ENCODE data around the gene PLEKHH2. TPM values are rescaled to one million over a fixed set of nuclear protein-coding genes. Genes with fewer than 3 reads are reported as not detected.

The PLEKHH2 gene
- total and polyA plus RNA-seq, 2 of the 13 experiments (the other 11 are each of a cell fraction or from before 2014, with no cell fraction given), result 1.1 to 3.0 TPM

DNA sequence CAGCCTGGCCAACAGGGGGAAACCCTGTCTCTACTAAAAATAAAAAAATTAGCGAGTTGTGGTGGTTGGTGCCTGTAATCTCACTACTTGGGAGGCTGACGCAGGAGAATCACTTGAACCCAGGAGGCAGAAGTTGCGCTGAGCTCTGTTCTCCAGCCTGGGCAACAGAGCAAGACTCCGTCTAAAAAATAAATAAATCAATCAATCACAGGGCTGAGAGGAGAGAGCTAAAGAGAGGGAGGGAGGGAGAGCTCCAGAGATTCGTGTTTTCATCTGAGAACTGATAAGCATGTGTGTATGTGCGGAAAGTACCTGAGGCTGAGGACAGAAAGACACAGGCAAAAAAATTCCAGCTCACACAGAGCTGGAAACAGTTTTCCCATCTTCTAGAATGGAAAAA lies 99.6 kb downstream of the PLEKHH2 start:
- H3K79me2 ChIP-seq (ENCODE audit: insufficient read depth, low read length), result no peaks in the 10 kb centered on the region
- intact Hi-C loops (cut with micrococcal nuclease; ENCODE audit: unreplicated experiment), result no loop called here
- POLR2A ChIA-PET, result no interaction called here

DNA sequence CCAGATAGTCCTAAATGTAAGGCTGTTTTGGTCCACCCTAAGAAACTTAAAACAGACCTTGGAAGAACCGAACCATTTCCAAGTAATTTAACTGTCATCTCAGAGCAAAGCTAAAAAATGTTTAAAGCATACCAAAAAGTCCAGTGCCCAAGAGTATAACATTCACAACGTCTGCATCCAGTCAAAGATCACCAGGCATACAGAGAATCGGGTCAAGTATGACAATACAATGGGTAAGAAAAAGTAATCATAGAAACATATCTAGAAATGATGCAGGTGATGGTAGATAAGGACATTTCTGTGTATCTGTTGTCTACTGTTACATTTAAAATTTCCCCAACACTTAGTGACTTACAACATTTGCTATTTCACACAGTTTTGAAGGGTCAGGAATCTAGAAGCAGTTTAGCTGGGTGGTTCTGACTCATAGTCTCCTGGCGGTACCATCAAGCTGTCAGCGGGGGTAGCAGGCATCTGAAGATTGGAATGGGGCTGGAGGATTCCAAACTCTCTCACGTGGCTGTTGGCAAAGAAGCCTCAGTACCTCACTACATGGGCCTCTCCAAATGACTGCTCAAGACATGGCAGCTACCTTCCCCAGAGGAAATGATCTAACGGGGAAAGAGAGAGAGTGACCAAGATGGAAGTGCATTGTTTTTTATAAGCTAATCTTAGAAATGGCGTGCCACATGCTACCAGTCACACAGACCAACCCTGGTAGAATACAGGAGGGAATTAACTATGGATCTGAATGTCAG lies 100.2 kb downstream of the PLEKHH2 start:
- H3K9me3 ChIP-seq (ENCODE audit: low read length), result no peaks in the 10 kb centered on the region
- CTCF ChIA-PET (ENCODE audit: low intra/inter-chr PET ratio, low total read pairs), result no interaction called here
- H3K4me3 ChIP-seq (replicated peaks in 1 of 3; ENCODE audit: insufficient read depth in 1 of 3, low read depth in 2 of 3, low read length in 3 of 3), result no peak overlapping the region
- no peaks in the 10 kb centered on the region for H3K79me2 ChIP-seq (ENCODE audit: insufficient read depth, low read length)
- no peak overlapping the region for H3K9ac ChIP-seq (ENCODE audit: insufficient read depth, low read depth, low read length)
- 63% methylated on average over 8 of the region's 8 CpGs for WGBS (ENCODE audit: low lambda C conversion rate)
- BruUV-seq (replicated peaks), result no TSS peak
- FAIRE-seq, result no peak
- no peak overlapping the region for H3K4me2 ChIP-seq (ENCODE audit: low read depth, low read length)
- peaks cover 6% of the 10 kb centered on the region; the same call in 1 of the 2 replicates for H3K4me1 ChIP-seq (ENCODE audit: insufficient read depth, low read length)
- DNase-seq (ENCODE audit: low spot score), result no peak
- H3K27ac ChIP-seq (ENCODE audit: extremely low read length, insufficient read depth, low read length), result no peak overlapping the region
- no peaks in the 10 kb centered on the region for H3K36me3 ChIP-seq (replicated peaks in 1 of 2; ENCODE audit: control insufficient read depth in 1 of 2, insufficient read depth in 2 of 2, low read length in 2 of 2)
- H3K27me3 ChIP-seq (ENCODE audit: control insufficient read depth in 1 of 2, insufficient read depth in 2 of 2, low read length in 2 of 2), result no peaks in the 10 kb centered on the region
- in situ Hi-C loops (cut with HindIII; ENCODE audit: extremely low pct_ligation_motif_present, low pct_unique_long_range_greater_than_20kb), result no loop called here
- H4K20me1 ChIP-seq (ENCODE audit: insufficient read depth, low read length), result no peaks in the 10 kb centered on the region
- POLR2A ChIA-PET, result no interaction called here
- H2AFZ ChIP-seq (ENCODE audit: low read length), result no peak overlapping the region
- TF ChIP-seq ZNF326 (CRISPR knock-in tag; IDR thresholded peaks at IDR 0.05; ENCODE audit: borderline replicate concordance), result no peak
- TF ChIP-seq NR1H2 (CRISPR knock-in tag; IDR thresholded peaks at IDR 0.05; ENCODE audit: borderline replicate concordance, low read depth), result no peak
- TF ChIP-seq, protein P1, sequence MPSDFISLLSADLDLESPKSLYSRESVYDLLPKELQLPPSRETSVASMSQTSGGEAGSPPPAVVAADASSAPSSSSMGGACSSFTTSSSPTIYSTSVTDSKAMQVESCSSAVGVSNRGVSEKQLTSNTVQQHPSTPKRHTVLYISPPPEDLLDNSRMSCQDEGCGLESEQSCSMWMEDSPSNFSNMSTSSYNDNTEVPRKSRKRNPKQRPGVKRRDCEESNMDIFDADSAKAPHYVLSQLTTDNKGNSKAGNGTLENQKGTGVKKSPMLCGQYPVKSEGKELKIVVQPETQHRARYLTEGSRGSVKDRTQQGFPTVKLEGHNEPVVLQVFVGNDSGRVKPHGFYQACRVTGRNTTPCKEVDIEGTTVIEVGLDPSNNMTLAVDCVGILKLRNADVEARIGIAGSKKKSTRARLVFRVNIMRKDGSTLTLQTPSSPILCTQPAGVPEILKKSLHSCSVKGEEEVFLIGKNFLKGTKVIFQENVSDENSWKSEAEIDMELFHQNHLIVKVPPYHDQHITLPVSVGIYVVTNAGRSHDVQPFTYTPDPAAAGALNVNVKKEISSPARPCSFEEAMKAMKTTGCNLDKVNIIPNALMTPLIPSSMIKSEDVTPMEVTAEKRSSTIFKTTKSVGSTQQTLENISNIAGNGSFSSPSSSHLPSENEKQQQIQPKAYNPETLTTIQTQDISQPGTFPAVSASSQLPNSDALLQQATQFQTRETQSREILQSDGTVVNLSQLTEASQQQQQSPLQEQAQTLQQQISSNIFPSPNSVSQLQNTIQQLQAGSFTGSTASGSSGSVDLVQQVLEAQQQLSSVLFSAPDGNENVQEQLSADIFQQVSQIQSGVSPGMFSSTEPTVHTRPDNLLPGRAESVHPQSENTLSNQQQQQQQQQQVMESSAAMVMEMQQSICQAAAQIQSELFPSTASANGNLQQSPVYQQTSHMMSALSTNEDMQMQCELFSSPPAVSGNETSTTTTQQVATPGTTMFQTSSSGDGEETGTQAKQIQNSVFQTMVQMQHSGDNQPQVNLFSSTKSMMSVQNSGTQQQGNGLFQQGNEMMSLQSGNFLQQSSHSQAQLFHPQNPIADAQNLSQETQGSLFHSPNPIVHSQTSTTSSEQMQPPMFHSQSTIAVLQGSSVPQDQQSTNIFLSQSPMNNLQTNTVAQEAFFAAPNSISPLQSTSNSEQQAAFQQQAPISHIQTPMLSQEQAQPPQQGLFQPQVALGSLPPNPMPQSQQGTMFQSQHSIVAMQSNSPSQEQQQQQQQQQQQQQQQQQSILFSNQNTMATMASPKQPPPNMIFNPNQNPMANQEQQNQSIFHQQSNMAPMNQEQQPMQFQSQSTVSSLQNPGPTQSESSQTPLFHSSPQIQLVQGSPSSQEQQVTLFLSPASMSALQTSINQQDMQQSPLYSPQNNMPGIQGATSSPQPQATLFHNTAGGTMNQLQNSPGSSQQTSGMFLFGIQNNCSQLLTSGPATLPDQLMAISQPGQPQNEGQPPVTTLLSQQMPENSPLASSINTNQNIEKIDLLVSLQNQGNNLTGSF (CRISPR knock-in tag; IDR thresholded peaks at IDR 0.05), result no peak
- no peak for TF ChIP-seq KDM6A (CRISPR knock-in tag; IDR thresholded peaks at IDR 0.05; ENCODE audit: low read depth)
- no peak for TF ChIP-seq ZNF616 (CRISPR knock-in tag; IDR thresholded peaks at IDR 0.05; ENCODE audit: low read depth)
- no peak for TF ChIP-seq ZNF350 (CRISPR knock-in tag; IDR thresholded peaks at IDR 0.05; ENCODE audit: borderline replicate concordance, low read depth)
- no peak for TF ChIP-seq HNF4A (CRISPR knock-in tag; IDR thresholded peaks at IDR 0.05)
- TF ChIP-seq, protein P2, sequence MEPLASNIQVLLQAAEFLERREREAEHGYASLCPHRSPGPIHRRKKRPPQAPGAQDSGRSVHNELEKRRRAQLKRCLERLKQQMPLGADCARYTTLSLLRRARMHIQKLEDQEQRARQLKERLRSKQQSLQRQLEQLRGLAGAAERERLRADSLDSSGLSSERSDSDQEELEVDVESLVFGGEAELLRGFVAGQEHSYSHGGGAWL (CRISPR knock-in tag; IDR thresholded peaks at IDR 0.05), result no peak
- no peak for TF ChIP-seq RFX3 (CRISPR knock-in tag; IDR thresholded peaks at IDR 0.05)
- TF ChIP-seq, protein P3, sequence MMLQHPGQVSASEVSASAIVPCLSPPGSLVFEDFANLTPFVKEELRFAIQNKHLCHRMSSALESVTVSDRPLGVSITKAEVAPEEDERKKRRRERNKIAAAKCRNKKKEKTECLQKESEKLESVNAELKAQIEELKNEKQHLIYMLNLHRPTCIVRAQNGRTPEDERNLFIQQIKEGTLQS (CRISPR knock-in tag; IDR thresholded peaks at IDR 0.05), result no peak
- no peak for TF ChIP-seq RBAK (CRISPR knock-in tag; IDR thresholded peaks at IDR 0.05)
- TF ChIP-seq ZNF556 (CRISPR knock-in tag; IDR thresholded peaks at IDR 0.05; ENCODE audit: borderline replicate concordance), result no peak
- intact Hi-C loops (cut with micrococcal nuclease; ENCODE audit: unreplicated experiment), result no loop called here
- ATAC-seq, result no peak

More for the DNA sequence above, 99.6 kb downstream of the PLEKHH2 start:
- H3K4me1 ChIP-seq (ENCODE audit: insufficient read depth, low read length), result peaks cover 5% of the 10 kb centered on the region; the same call in 1 of the 2 replicates
- H3K4me2 ChIP-seq (ENCODE audit: low read depth, low read length), result no peak overlapping the region
- FAIRE-seq, result no peak
- H2AFZ ChIP-seq (ENCODE audit: low read length), result no peak overlapping the region
- 56% methylated on average over 6 of the region's 6 CpGs for WGBS (ENCODE audit: low lambda C conversion rate)
- no TSS peak for BruUV-seq (replicated peaks)
- CTCF ChIA-PET (ENCODE audit: low intra/inter-chr PET ratio, low total read pairs), result no interaction called here
- no peaks in the 10 kb centered on the region for H3K27me3 ChIP-seq (ENCODE audit: control insufficient read depth in 1 of 2, insufficient read depth in 2 of 2, low read length in 2 of 2)
- no peak overlapping the region for H3K4me3 ChIP-seq (replicated peaks in 1 of 3; ENCODE audit: insufficient read depth in 1 of 3, low read depth in 2 of 3, low read length in 3 of 3)
- ATAC-seq, result no peak
- H3K27ac ChIP-seq (ENCODE audit: extremely low read length, insufficient read depth, low read length), result no peak overlapping the region
- no peaks in the 10 kb centered on the region for H3K36me3 ChIP-seq (replicated peaks in 1 of 2; ENCODE audit: control insufficient read depth in 1 of 2, insufficient read depth in 2 of 2, low read length in 2 of 2)
- no peak for DNase-seq (ENCODE audit: low spot score)
- no peaks in the 10 kb centered on the region for H4K20me1 ChIP-seq (ENCODE audit: insufficient read depth, low read length)
- no peak overlapping the region for H3K9ac ChIP-seq (ENCODE audit: insufficient read depth, low read depth, low read length)
- no peak for TF ChIP-seq ZNF430 (CRISPR knock-in tag; IDR thresholded peaks at IDR 0.05)
- no peaks in the 10 kb centered on the region for H3K9me3 ChIP-seq (ENCODE audit: low read length)
- in situ Hi-C loops (cut with HindIII; ENCODE audit: extremely low pct_ligation_motif_present, low pct_unique_long_range_greater_than_20kb), result no loop called here
